ENCODE results near the gene UBL4A. TPM values are rescaled to one million over a fixed set of nuclear protein-coding genes. Genes with fewer than 3 reads are reported as not detected.

Gene UBL4A
- total RNA-seq, 1 experiment from 2014 or later, result 41.3 TPM

DNA sequence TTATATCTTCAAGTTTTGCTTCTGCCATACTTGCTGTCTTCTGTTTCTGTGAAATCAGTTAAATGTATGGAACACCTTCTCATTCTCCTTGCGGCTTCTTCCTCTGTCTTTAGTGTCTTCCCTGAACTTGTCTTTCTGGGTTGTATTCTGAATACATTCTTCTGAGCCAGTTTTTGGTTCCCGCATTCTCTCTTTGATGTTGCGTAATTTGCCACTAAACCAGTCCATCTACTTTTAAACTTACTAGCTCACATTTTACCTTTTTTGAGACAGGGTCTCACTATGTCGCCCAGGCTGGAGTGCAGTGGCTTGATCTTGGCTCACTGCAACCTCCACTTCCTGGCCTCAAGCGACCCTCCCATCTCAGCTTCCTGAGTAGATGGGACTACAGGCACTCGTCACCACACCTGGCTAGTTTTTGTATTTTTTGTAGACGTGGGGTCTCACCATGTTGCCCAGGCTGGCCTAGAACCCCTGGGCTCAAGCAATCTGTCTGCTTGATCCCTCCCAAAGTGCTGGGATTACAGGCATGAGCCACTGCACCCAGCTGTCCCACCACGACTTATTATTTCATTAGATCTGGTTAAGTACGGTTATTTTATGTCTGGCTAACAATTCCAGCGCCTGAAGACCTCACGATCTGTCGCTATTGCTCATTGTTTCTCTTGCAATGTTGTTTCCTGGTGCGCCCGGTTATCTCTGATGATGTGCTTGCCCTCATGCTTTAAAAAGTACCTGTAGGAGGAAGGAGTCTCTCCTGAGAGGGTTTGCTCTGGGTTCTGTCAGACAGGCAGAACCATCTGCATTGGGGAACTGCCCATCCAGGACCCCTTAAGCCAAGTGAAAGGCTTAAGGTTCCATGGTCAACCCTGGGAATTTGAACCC, 39.4 kb upstream of the UBL4A start:
- intact Hi-C loops (cut with micrococcal nuclease; ENCODE audit: unreplicated experiment), result no loop called here
- CTCF ChIA-PET, result interaction anchor here (1.1 to 1.7 kb wide), 3 partner anchors 16 to 114 kb away, joined by 3 to 9 read pairs (median 4); partner anchors contain the start of genes SLC10A3 and TAFAZZIN
- no peaks in the 10 kb centered on the region for H3K9me3 Mint-ChIP-seq (ENCODE audit: low read depth, unreplicated experiment)
- no peak for DNase-seq
- H3K4me1 Mint-ChIP-seq (ENCODE audit: low read depth, unreplicated experiment), result peaks cover 14% of the 10 kb centered on the region
- peak overlapping the region; percentile 51 for H3K27ac Mint-ChIP-seq (ENCODE audit: unreplicated experiment)
- no peak overlapping the region for H3K4me3 Mint-ChIP-seq (ENCODE audit: low read depth, unreplicated experiment)
- TF ChIP-seq, protein P1, sequence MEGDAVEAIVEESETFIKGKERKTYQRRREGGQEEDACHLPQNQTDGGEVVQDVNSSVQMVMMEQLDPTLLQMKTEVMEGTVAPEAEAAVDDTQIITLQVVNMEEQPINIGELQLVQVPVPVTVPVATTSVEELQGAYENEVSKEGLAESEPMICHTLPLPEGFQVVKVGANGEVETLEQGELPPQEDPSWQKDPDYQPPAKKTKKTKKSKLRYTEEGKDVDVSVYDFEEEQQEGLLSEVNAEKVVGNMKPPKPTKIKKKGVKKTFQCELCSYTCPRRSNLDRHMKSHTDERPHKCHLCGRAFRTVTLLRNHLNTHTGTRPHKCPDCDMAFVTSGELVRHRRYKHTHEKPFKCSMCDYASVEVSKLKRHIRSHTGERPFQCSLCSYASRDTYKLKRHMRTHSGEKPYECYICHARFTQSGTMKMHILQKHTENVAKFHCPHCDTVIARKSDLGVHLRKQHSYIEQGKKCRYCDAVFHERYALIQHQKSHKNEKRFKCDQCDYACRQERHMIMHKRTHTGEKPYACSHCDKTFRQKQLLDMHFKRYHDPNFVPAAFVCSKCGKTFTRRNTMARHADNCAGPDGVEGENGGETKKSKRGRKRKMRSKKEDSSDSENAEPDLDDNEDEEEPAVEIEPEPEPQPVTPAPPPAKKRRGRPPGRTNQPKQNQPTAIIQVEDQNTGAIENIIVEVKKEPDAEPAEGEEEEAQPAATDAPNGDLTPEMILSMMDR (IDR thresholded peaks at IDR 0.05; ENCODE audit: unreplicated experiment), result no peak
- H3K27me3 Mint-ChIP-seq (ENCODE audit: unreplicated experiment), result no peaks in the 10 kb centered on the region
- peaks cover 40% of the 10 kb centered on the region for H3K36me3 Mint-ChIP-seq (ENCODE audit: insufficient read depth, unreplicated experiment)
- no TSS peak for BruUV-seq (replicated peaks)

DNA sequence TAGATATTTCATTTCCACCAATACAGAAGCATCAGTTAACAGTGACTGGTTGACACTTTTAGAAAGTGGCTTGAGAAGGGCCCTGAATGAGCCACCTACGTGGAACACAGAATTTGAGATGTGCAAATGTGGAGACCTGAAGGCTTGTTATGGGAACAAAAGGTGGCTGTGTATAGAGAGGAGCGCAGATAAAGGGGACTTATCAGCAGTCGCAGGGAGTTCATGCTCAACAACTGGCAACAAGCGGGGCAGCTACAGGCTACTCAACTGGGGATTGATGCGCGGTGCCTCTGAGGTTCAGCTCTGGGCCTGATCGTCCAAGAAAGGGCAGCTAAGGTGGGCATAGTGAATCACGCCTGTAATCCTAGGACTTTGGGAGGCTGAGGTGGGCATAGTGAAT, 33.0 kb upstream of the UBL4A start:
- Mint-ChIP-seq H3K27ac (ENCODE audit: unreplicated experiment) (no peak overlapping the region), H3K9me3 (ENCODE audit: low read depth, unreplicated experiment) (no peaks in the 10 kb centered on the region), H3K27me3 (ENCODE audit: unreplicated experiment) (no peaks in the 10 kb centered on the region), H3K36me3 (ENCODE audit: insufficient read depth, unreplicated experiment) (peaks cover 19% of the 10 kb centered on the region), H3K4me3 (ENCODE audit: low read depth, unreplicated experiment) (no peak overlapping the region), H3K4me1 (ENCODE audit: low read depth, unreplicated experiment) (peaks cover 6% of the 10 kb centered on the region)
- BruUV-seq (replicated peaks), result no TSS peak
- DNase-seq, result no peak
- CTCF ChIA-PET, result no interaction called here
- TF ChIP-seq, protein P1 (IDR thresholded peaks at IDR 0.05; ENCODE audit: unreplicated experiment), result no peak
- intact Hi-C loops (cut with micrococcal nuclease; ENCODE audit: unreplicated experiment), result no loop called here

DNA sequence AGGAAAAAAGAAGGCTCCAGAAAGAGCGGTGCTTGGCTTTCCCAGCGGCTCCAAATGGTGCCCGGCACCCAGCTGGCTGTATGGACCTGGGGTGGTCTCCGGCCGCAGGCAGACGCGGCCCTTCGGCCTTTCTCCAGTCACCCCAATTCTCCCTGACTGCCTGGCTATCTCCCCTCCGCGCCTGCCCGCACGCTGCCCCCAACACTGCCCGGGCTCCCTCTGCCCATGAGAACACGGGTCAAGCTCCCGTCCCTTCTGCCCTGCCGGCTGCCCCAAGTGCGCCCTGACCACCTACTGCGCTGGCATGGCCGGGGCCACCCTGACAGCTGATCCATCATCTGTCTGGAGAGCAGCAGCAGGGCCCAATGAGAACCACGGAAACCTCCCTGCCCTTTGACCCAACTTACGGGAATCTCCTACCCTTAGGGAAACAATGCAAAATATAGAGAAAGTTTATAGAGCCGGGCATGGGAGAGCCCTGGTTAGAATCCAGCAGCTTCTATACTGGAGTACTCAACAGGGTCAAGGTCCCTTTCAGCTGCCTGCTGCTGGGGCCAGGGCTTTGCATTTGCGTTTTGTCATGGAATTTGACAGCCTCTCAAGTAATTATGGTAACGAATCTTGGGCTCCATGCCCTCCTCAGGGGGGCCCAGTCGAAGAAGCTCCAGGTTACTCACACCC, 30.8 kb upstream of the UBL4A start:
- Mint-ChIP-seq H3K9me3 (ENCODE audit: low read depth, unreplicated experiment) (no peaks in the 10 kb centered on the region), H3K4me1 (ENCODE audit: low read depth, unreplicated experiment) (peaks cover 6% of the 10 kb centered on the region), H3K27me3 (ENCODE audit: unreplicated experiment) (no peaks in the 10 kb centered on the region), H3K4me3 (ENCODE audit: low read depth, unreplicated experiment) (peak overlapping the region; percentile 81), H3K27ac (ENCODE audit: unreplicated experiment) (no peak overlapping the region), H3K36me3 (ENCODE audit: insufficient read depth, unreplicated experiment) (peaks cover 22% of the 10 kb centered on the region)
- CTCF ChIA-PET, result interaction anchor here (0.8 kb wide), 1 partner anchor 31 kb away, joined by 3 read pairs; the partner anchor contains the start of gene UBL4A
- intact Hi-C loops (cut with micrococcal nuclease; ENCODE audit: unreplicated experiment), result no loop called here
- TF ChIP-seq, protein P1 (IDR thresholded peaks at IDR 0.05; ENCODE audit: unreplicated experiment), result no peak
- DNase-seq, result no peak
- no TSS peak for BruUV-seq (replicated peaks)

DNA sequence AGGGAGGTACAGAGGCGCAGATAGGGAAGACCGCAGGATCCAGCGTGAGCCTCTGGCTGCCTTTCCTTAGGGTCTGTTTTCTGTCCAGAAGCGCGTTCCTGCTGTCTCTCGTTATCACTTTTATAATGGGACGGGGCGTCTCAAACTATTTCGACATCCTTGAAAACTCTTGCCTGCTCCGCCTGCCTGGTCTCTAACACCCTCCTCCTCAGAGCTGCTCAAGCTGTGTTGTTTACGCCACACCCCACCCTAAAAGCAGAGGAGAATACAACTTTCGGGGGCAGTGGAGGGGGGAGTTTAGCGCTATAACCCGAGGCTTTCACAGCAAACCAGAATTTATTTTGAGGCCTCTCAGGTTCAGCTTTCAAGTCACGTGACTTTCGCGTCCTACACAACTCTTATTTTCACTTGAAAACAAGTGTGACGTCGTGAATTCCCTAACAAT, 30.3 kb upstream of the UBL4A start:
- CTCF ChIA-PET, result interaction anchor here (0.8 kb wide), 1 partner anchor 31 kb away, joined by 3 read pairs; the partner anchor contains the start of gene UBL4A
- TF ChIP-seq, protein P1 (IDR thresholded peaks at IDR 0.05; ENCODE audit: unreplicated experiment), result no peak
- H3K36me3 Mint-ChIP-seq (ENCODE audit: insufficient read depth, unreplicated experiment), result peaks cover 22% of the 10 kb centered on the region
- BruUV-seq (replicated peaks), result no TSS peak
- peaks cover 6% of the 10 kb centered on the region for H3K4me1 Mint-ChIP-seq (ENCODE audit: low read depth, unreplicated experiment)
- DNase-seq, result no peak
- H3K9me3 Mint-ChIP-seq (ENCODE audit: low read depth, unreplicated experiment), result no peaks in the 10 kb centered on the region
- H3K27ac Mint-ChIP-seq (ENCODE audit: unreplicated experiment), result no peak overlapping the region
- H3K4me3 Mint-ChIP-seq (ENCODE audit: low read depth, unreplicated experiment), result peak overlapping the region; percentile 81
- H3K27me3 Mint-ChIP-seq (ENCODE audit: unreplicated experiment), result no peaks in the 10 kb centered on the region
- intact Hi-C loops (cut with micrococcal nuclease; ENCODE audit: unreplicated experiment), result no loop called here

All from Calu3 (cell line).